H9 (cell line): ENCODE measurements around the gene NR5A1. TPM values are rescaled to one million over a fixed set of nuclear protein-coding genes. Genes with fewer than 3 reads are reported as not detected.

Experiments
- DNase-seq: peaks from one replicate; pipeline ENCODE4 v3.0.0-alpha.2; 2017
- H2AFZ ChIP-seq: one replicate; pipeline ENCODE4 v1.6.1; 2013; ENCODE audit warnings: mild to moderate bottlenecking, low read length, control low read depth, moderate library complexity
- H2AK5ac ChIP-seq: 2 replicates; pipeline ENCODE4 v1.6.1; 2013; ENCODE audit warnings: low read length, control low read depth, mixed read lengths; ENCODE audit not compliant: insufficient read length
- H2BK120ac ChIP-seq: one replicate; pipeline ENCODE4 v1.6.1; 2013; ENCODE audit warnings: low read depth, mild to moderate bottlenecking, low read length, control low read depth, inconsistent platforms; ENCODE audit not compliant: poor library complexity, severe bottlenecking
- H2BK12ac ChIP-seq: 2 replicates; pipeline ENCODE4 v1.6.1; 2013; ENCODE audit warnings: low read length, control low read depth, mixed read lengths, low read depth; ENCODE audit not compliant: insufficient read length
- H2BK15ac ChIP-seq: 2 replicates; pipeline ENCODE4 v1.6.1; 2013; ENCODE audit warnings: low read depth, low read length, control low read depth
- H2BK20ac ChIP-seq: one replicate; pipeline ENCODE4 v1.6.1; 2013; ENCODE audit warnings: low read depth, mild to moderate bottlenecking, low read length, control low read depth, inconsistent platforms; ENCODE audit not compliant: poor library complexity, severe bottlenecking
- H2BK5ac ChIP-seq: 2 replicates; pipeline ENCODE4 v1.6.1; 2013; ENCODE audit warnings: low read length, control low read depth, mixed read lengths; ENCODE audit not compliant: insufficient read length
- H3K14ac ChIP-seq: 2 replicates; pipeline ENCODE4 v1.6.1; 2013; ENCODE audit warnings: low read length, control low read depth; ENCODE audit not compliant: insufficient read depth
- H3K18ac ChIP-seq: 2 replicates; pipeline ENCODE4 v1.6.1; 2013; ENCODE audit warnings: low read depth, mild to moderate bottlenecking, mixed read lengths, low read length, control low read depth; ENCODE audit not compliant: insufficient read length
- H3K23ac ChIP-seq: 2 replicates; pipeline ENCODE4 v1.6.1; 2013; ENCODE audit warnings: low read length, control low read depth, mixed read lengths, low read depth; ENCODE audit not compliant: insufficient read length
- H3K23me2 ChIP-seq: 2 replicates; pipeline ENCODE4 v1.6.1; 2013; ENCODE audit warnings: low read depth, mild to moderate bottlenecking, mixed read lengths, low read length, control low read depth; ENCODE audit not compliant: insufficient read length, poor library complexity, severe bottlenecking
- H3K27ac ChIP-seq: 2 replicates; pipeline ENCODE4 v1.5.1; 2013; ENCODE audit warnings: low read length, control low read depth, mixed read lengths, low read depth; ENCODE audit not compliant: insufficient read length
- H3K27me3 ChIP-seq: 2 replicates; pipeline ENCODE4 v1.6.1; 2013; ENCODE audit warnings: low read length, control low read depth, inconsistent platforms; ENCODE audit not compliant: insufficient read depth
- H3K4ac ChIP-seq: 2 replicates; pipeline ENCODE4 v1.6.1; 2013; ENCODE audit warnings: low read depth, mild to moderate bottlenecking, control low read depth, inconsistent platforms, low read length, moderate library complexity
- H3K4me1 ChIP-seq: 2 replicates; pipeline ENCODE4 v1.6.1; 2013; ENCODE audit warnings: low read length, control low read depth, inconsistent platforms; ENCODE audit not compliant: insufficient read depth
- H3K4me2 ChIP-seq: 2 replicates; pipeline ENCODE4 v1.6.1; 2013; ENCODE audit warnings: low read length, control low read depth, mixed read lengths; ENCODE audit not compliant: insufficient read length, insufficient read depth
- H3K56ac ChIP-seq: 2 replicates; pipeline ENCODE4 v1.6.1; 2013; ENCODE audit warnings: low read depth, mild to moderate bottlenecking, mixed read lengths, low read length, control low read depth; ENCODE audit not compliant: insufficient read length
- H3K79me1 ChIP-seq: 2 replicates; pipeline ENCODE4 v1.6.1; 2013; ENCODE audit warnings: low read depth, mild to moderate bottlenecking, moderate library complexity, low read length, control low read depth, inconsistent platforms; ENCODE audit not compliant: insufficient read depth, poor library complexity, severe bottlenecking
- H3K79me2 ChIP-seq: 2 replicates; pipeline ENCODE4 v1.6.1; 2013; ENCODE audit warnings: low read length, control low read depth, inconsistent platforms; ENCODE audit not compliant: insufficient read depth
- H3K9ac ChIP-seq: 2 replicates; pipeline ENCODE4 v1.6.1; 2013; ENCODE audit warnings: low read length, control low read depth, mixed read lengths; ENCODE audit not compliant: insufficient read length; ENCODE audit errors: extremely low read depth
- H3K9me3 ChIP-seq: one replicate; pipeline ENCODE4 v1.6.1; 2013; ENCODE audit warnings: low read depth, low read length, inconsistent platforms; ENCODE audit not compliant: control insufficient read depth
- H3T11ph ChIP-seq: one replicate; pipeline ENCODE4 v1.6.1; 2013; ENCODE audit warnings: mild to moderate bottlenecking, low read length, control low read depth, inconsistent platforms
- H4K20me1 ChIP-seq: one replicate; pipeline ENCODE4 v1.6.1; 2013; ENCODE audit not compliant: control insufficient read depth, insufficient read length, insufficient read depth
- H4K5ac ChIP-seq: 2 replicates; pipeline ENCODE4 v1.6.1; 2013; ENCODE audit warnings: low read depth, mild to moderate bottlenecking, mixed read lengths, low read length, control low read depth; ENCODE audit not compliant: insufficient read length
- H4K8ac ChIP-seq: replicated peaks from 2 replicates; pipeline ENCODE4 v1.6.1; 2013; ENCODE audit warnings: low read length, control low read depth, mixed read lengths, low read depth; ENCODE audit not compliant: insufficient read length
- H4K91ac ChIP-seq: 2 replicates; pipeline ENCODE4 v1.6.1; 2013; ENCODE audit warnings: low read depth, mild to moderate bottlenecking, moderate library complexity, mixed read lengths, low read length, control low read depth; ENCODE audit not compliant: insufficient read length
- H3K27ac Mint-ChIP-seq, 3 experiments: 2 replicates in 2 of 3; 3 replicates in 1 of 3; pipeline ENCODE4 v1.8.0; 2020 to 2021; ENCODE audit warnings: mixed read lengths in 3 of 3, mild to moderate bottlenecking in 1 of 3, moderate library complexity in 1 of 3
- H3K27me3 Mint-ChIP-seq: 2 replicates; pipeline ENCODE4 v1.8.0; 2021; ENCODE audit warnings: low read depth, mild to moderate bottlenecking, moderate library complexity, mixed read lengths
- H3K36me3 Mint-ChIP-seq, 3 experiments: 2 replicates in 2 of 3; 3 replicates in 1 of 3; pipeline ENCODE4 v1.8.0; 2020 to 2021; ENCODE audit warnings: low read depth in 3 of 3, mixed read lengths in 3 of 3; ENCODE audit not compliant: insufficient read depth in 1 of 3
- H3K4me1 Mint-ChIP-seq, 2 experiments: 2 replicates each; pipeline ENCODE4 v1.8.0; 2020; ENCODE audit warnings: mixed read lengths in 2 of 2
- H3K4me3 Mint-ChIP-seq, 2 experiments: 2 replicates in 1 of 2; 3 replicates in 1 of 2; pipeline ENCODE4 v1.8.0; 2020 to 2021; ENCODE audit warnings: mild to moderate bottlenecking in 2 of 2, mixed read lengths in 2 of 2, moderate library complexity in 1 of 2
- H3K9me3 Mint-ChIP-seq, 2 experiments: 2 replicates in 1 of 2; 3 replicates in 1 of 2; pipeline ENCODE4 v1.8.0; 2020; ENCODE audit warnings: mild to moderate bottlenecking in 2 of 2, mixed read lengths in 2 of 2, moderate library complexity in 1 of 2
- CTCF ChIP-seq: fragments of 200-600 bp; sonication (generic); conservative IDR thresholded peaks from 3 replicates; pipeline ENCODE4 v1.8.0; 2021; ENCODE audit warnings: antibody characterized with exemption, mild to moderate bottlenecking
- WGBS: extraction: QIAGEN DNeasy Blood & Tissue Kit; methylation state at CpG from one replicate; pipeline ENCODE4 v1.1.7; 2013; ENCODE audit warnings: missing lambda C conversion rate, low lambda C conversion rate, mixed read lengths; ENCODE audit not compliant: insufficient read length; ENCODE audit errors: extremely low coverage; 5-methylcytosine and 5-hydroxymethylcytosine counted together
- total RNA-seq: library from RNA; stranded (reverse); gene quantifications from 2 replicates; pipeline ENCODE4 v1.2.1, GENCODE V29; 2021

Gene NR5A1
- total RNA-seq, 1 experiment from 2014 or later, result 0.37 TPM

DNA sequence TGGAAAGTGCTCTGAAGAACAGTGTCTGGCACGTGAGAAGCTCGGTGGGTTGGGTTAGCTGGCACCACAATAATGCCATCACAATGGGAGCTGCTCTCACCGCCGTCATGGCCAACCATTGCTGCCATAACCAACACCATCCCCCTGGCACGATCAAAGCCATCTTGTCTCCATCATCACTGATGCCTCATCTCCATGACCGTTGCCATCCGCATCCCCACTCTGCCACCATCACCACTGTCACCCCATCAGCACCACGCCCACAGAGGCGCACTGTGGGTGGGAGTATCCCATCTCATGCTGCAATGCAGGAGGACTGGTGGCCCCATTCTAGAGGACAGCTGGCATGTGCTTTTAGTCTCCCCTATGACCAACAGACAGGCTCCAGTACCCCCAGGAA is 23.7 kb downstream of the NR5A1 start:
- H3K27ac ChIP-seq, result no peak overlapping the region
- no peaks in the 10 kb centered on the region; a peak in 1 of 7 replicates for H3K36me3 Mint-ChIP-seq
- no peak overlapping the region for H3K27ac Mint-ChIP-seq
- no peak overlapping the region for H3K18ac ChIP-seq
- no peaks in the 10 kb centered on the region for H3K9me3 ChIP-seq
- no CpG with 5 or more reads among the region's 9 CpGs for WGBS
- no peak overlapping the region for H2BK12ac ChIP-seq
- no peak overlapping the region for H3K4ac ChIP-seq
- no peak overlapping the region for H4K8ac ChIP-seq
- no peak overlapping the region for H2BK15ac ChIP-seq
- H3K14ac ChIP-seq, result no peak overlapping the region
- H3K23ac ChIP-seq, result no peak overlapping the region
- H2BK5ac ChIP-seq, result no peak overlapping the region
- no peak overlapping the region for H4K91ac ChIP-seq
- peaks cover 24 to 58% of the 10 kb centered on the region in 2 experiments for H3K4me1 Mint-ChIP-seq
- H2BK120ac ChIP-seq, result no peak overlapping the region
- H3K9ac ChIP-seq, result no peak overlapping the region
- no peak overlapping the region for H2AFZ ChIP-seq
- no peaks in the 10 kb centered on the region for H3K4me1 ChIP-seq
- no peaks in the 10 kb centered on the region for H3K79me2 ChIP-seq
- no peak overlapping the region for H3K4me3 Mint-ChIP-seq
- H3K4me2 ChIP-seq, result no peak overlapping the region
- peaks cover 3% of the 10 kb centered on the region; the same call in 1 of the 2 replicates for H3K27me3 ChIP-seq
- no peak overlapping the region for H4K5ac ChIP-seq
- no peak overlapping the region for H2AK5ac ChIP-seq
- DNase-seq, result no peak
- H3K56ac ChIP-seq, result no peak overlapping the region
- H3K79me1 ChIP-seq, result no peaks in the 10 kb centered on the region
- no peak for TF ChIP-seq CTCF
- peaks cover 3% of the 10 kb centered on the region for H4K20me1 ChIP-seq
- H3K9me3 Mint-ChIP-seq, result peaks cover 2 to 4% of the 10 kb centered on the region in 2 experiments; a peak in 2 of 5 replicates
- no peak overlapping the region for H3T11ph ChIP-seq
- H3K27me3 Mint-ChIP-seq, result peaks cover 56% of the 10 kb centered on the region
- H3K23me2 ChIP-seq, result peaks cover 4% of the 10 kb centered on the region
- no peak overlapping the region for H2BK20ac ChIP-seq
